ENCODE measurements around the gene SNX13. TPM values are rescaled to one million over a fixed set of nuclear protein-coding genes. Genes with fewer than 3 reads are reported as not detected.

Gene SNX13
- total and polyA plus RNA-seq, 8 donors, result 5.0 to 31.4 (median 25.0) TPM

DNA sequence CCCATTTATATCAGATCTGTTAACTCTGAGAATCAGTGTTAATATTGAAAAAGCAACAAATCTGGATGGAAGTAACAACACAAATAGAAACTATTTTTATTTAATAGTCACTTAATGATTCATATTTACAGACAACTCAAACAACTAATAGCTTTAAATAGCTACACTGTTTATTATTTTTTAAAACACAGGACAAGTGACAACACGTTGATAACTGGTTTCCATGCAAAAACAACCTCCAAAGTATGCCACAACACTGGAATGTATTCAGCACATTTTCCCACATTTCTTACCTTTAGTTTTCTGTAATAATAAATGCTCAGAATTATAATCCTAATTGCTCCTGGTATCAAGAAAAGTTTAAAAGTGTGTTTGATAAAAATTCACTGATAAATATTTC is 4.0 kb downstream of the SNX13 start:
- ATAC-seq, result no peak
- 58 to 60% methylated on average over 1 of the region's 1 CpG for WGBS, 2 donors
- intact Hi-C loops (cut with DNase I), result no loop called here
- Histone ChIP-seq H3K9me3 (no peaks in the 10 kb centered on the region), H3K4me3 (no peak overlapping the region), H3K27me3 (no peaks in the 10 kb centered on the region), H3K36me3 (no peaks in the 10 kb centered on the region), H3K27ac (no peak overlapping the region), H3K4me1 (peaks cover 5 to 41% (median 24%) of the 10 kb centered on the region in 3 donors)
- no peak for DNase-seq
- FAIRE-seq, result no peak
- no peak for TF ChIP-seq CTCF (IDR thresholded peaks at IDR 0.05)

- H3K4me1 ChIP-seq, result peaks cover 5 to 41% (median 24%) of the 10 kb centered on the region in 3 donors
Measured at GRCh38 chr7:17934612-17935240, 5.6 kb downstream of the SNX13 start.

GRCh38 chr7:17934094-17934493 is 6.2 kb downstream of the SNX13 start:
- FAIRE-seq, result no peak
- H3K4me1 ChIP-seq, result peaks cover 5 to 41% (median 24%) of the 10 kb centered on the region in 3 donors
- no peaks in the 10 kb centered on the region for H3K9me3 ChIP-seq
- H3K4me3 ChIP-seq, result no peak overlapping the region
- H3K27me3 ChIP-seq, result no peaks in the 10 kb centered on the region
- no peak for DNase-seq
- intact Hi-C loops (cut with DNase I), result no loop called here
- no peak for TF ChIP-seq CTCF (IDR thresholded peaks at IDR 0.05)
- ATAC-seq, result no peak
- 43 to 58% methylated on average over 2 of the region's 2 CpGs for WGBS, 2 donors
- no peak overlapping the region for H3K27ac ChIP-seq
- H3K36me3 ChIP-seq, result no peaks in the 10 kb centered on the region

More at GRCh38 chr7:17934612-17935240, 5.6 kb downstream of the SNX13 start:
- H3K9me3 ChIP-seq, result no peaks in the 10 kb centered on the region
- DNase-seq (no peak), FAIRE-seq (no peak), ATAC-seq (no peak)
- TF ChIP-seq CTCF (IDR thresholded peaks at IDR 0.05), result no peak
- 88 to 89% methylated on average over 2 of the region's 2 CpGs for WGBS, 2 donors
- H3K27ac ChIP-seq, result no peak overlapping the region
- no peaks in the 10 kb centered on the region for H3K36me3 ChIP-seq
- intact Hi-C loops (cut with DNase I), result no loop called here
- no peaks in the 10 kb centered on the region for H3K27me3 ChIP-seq
- no peak overlapping the region for H3K4me3 ChIP-seq

- Histone ChIP-seq H3K27ac (no peak overlapping the region), H3K9me3 (no peaks in the 10 kb centered on the region), H3K27me3 (no peaks in the 10 kb centered on the region), H3K4me3 (no peak overlapping the region), H3K4me1 (peaks cover 0 to 32% (median 13%) of the 10 kb centered on the region in 3 donors), H3K36me3 (no peaks in the 10 kb centered on the region)
- TF ChIP-seq CTCF (IDR thresholded peaks at IDR 0.05), result no peak
- DNase-seq, result no peak
- peak in 1 of 4 donors; percentile 64 for ATAC-seq
- WGBS, 2 donors, result 22 to 25% methylated on average over 2 of the region's 2 CpGs
- intact Hi-C loops (cut with DNase I), result no loop called here
- no peak for FAIRE-seq
Measured at GRCh38 chr7:17932770-17933169, 7.5 kb downstream of the SNX13 start.

- peaks cover 0 to 16% (median 8%) of the 10 kb centered on the region in 3 donors for H3K4me1 ChIP-seq
- H3K36me3 ChIP-seq, result no peaks in the 10 kb centered on the region
- DNase-seq, result no peak
- WGBS, 2 donors, result 82 to 95% methylated on average over 1 of the region's 1 CpG
- FAIRE-seq, result no peak
- no peak for ATAC-seq
- no peak for TF ChIP-seq CTCF (IDR thresholded peaks at IDR 0.05)
- H3K27ac ChIP-seq, result no peak overlapping the region
- intact Hi-C loops (cut with DNase I), result no loop called here
- H3K27me3 ChIP-seq, result no peaks in the 10 kb centered on the region
- no peak overlapping the region for H3K4me3 ChIP-seq
- H3K9me3 ChIP-seq, result no peaks in the 10 kb centered on the region
Measured at GRCh38 chr7:17931069-17931468, 9.2 kb downstream of the SNX13 start.

Measured in pancreas (tissue), 10 donors.